HS-27A (cell line): ENCODE measurements around the gene FAM187B.
A peak's percentile ranks its signal among the peaks of the same experiment; 100 is the strongest.
"Not testable (repeated sequence)": the region's sequence is repeated elsewhere in the genome, so short reads cannot be mapped to it uniquely, and the experiment has no call there.

Source experiments
- DNase-seq: peaks from one replicate; pipeline ENCODE4 v3.0.0-alpha.2; 2012; ENCODE audit warnings: low read depth, missing footprints

FAM187B gene

DNA sequence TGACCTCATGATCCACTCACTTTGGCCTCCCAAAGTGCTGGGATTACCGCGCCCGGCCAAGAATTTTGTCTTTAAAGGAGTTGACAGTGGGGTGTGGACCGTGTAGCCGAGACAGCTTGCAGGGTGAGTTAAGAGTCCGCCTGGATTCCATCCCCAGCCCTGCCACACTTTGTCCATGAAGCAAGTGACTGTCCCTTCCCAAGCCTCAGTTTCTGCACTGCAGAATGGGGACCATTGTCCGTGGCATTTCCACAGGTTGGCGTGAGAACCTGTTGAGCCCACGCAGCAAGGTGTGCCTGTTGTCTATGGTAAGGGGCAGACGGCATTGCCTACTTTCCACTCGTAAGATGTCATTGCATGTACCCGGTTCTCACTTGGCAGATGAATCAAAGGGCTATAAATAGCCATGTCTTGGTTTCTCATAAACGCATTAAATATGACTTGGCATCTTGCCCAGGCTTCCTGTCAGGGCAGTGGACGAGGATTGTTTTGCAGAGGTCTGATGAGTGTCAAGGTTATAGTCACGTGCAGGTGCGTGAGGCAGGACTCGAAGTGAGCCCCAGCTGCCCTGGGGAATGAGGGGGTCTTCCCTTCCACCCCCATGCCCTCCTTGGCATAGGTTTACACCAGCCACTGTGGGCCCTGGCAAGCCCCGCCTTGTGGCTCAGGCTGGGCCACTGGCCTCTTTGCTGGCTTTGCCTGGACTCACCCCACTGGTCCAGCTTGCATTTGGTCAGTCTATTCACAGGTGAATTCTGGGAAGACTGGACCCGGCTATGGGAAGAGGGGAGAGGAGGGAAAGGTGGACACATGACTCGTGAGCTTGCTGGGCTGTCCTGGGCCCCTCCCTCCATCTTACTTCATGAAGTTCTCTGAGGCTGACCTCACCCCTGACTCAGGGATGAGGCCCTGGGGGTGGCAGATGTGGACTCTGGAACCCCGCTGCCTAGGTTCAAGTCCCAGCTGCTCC is 14.6 kb downstream of the FAM187B start:
- peak; percentile 97 for DNase-seq

DNA sequence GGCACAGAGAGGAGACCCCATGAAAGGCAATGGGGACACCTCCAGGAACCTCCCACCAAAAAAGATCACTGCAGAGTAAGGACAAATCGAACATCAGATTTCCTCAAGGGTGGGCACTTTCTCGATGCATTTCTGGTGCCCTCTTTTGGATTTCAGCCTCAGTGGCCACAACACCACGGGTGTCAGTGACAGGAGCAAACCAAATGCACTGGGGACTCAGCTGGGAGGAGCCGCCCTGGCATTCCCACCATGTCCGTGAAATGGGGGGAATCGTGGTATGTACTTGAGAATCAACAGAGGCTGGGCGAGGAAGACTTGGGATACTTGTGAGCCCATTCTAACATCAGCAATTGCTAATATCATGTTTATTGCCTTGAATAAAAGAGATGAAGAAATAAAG is 16.3 kb downstream of the FAM187B start:
- DNase-seq = no peak

DNA sequence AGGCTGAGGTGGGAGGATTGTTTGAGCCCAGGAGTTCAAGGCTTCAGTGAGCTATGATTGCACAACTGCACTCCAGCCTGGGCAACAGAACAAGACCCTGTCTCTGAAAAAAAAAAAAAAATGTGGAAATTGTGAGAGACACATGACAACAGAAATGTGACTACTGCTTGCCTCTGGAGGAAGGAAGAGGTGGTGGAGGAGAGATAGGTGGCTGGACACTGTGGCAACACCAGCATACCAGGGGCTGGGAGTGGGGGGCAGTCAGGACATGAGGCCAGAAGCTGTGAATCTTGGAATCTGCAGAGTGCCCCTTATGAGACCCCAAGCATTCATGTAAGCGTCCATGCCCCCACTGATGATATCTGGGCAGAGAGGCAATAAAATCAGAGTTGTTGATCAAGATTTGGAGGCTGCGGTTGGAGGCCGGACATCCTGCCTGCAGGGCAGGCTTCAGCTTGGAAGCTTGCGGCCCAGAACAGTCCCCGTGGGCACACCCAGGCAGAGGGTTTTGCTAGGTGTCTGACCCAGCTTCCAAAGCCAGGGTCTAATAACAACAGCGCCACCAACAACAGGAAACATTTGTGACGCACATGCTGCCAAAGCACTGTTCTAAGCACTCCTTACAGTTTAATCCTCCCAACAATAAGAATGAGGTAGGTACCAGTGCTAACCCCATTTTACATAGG is 16.9 kb downstream of the FAM187B start:
- no peak for DNase-seq

DNA sequence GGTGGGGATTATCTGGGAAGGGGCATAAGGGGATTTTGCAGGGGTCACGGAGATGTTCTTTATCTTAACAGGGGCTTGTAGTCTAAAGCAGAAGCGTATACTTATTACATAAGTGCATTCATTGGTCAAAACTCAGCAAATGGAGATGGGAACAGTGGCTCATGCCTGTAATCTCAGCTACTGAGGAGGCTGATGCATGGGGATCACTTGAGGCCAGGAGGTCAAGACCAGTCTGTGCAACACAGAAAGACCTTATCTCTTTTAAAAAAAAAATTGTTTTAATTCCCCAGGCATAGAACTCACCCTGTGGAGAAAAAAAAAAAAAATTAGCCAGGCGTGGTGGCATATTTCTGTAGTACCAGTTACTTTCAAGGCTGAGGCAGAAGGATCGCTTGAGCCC is 18.9 kb downstream of the FAM187B start:
- no peak for DNase-seq

DNA sequence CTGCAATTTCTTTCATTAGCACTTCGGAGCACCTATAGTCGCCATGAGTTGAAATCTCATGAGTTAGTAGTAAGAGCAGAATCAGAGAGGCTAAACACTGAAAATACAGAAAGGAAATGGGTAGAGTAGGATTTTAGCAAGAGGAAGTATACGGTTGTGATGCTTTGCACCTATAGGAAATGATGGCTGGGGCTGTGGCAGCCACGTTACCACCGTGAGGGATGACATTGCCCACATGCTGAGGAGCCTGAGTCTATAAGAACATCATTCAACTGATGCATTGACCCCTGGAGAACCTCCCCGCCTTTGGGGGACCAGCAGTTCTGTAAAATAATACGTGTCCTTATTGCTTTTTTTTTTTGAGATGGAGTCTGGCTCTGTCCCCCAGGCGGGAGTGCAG is 20.4 kb downstream of the FAM187B start:
- DNase-seq = no peak

DNA sequence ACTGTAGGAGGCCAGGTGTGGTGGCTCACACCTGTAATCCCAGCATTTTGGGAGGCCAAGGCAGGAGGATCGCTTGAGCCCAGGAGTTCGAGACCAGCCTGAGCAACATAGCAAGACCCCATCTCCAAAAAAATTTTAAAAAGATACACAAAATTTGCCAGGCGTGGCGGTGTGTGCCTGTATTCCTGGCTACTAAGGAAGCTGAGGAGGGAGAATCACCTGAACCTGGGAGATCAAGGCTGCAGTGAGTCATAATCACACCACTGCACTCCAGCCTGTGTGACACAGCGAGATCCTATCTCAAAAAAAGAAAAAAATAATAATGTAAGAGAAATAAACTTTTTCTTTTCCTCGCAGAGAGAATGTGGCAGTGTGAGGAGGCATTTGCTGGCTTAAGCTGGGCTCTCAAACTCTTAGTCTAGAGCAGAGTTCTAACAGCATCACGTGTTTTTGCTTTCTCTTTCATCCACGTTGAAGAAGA is 21.1 kb downstream of the FAM187B start:
- DNase-seq = no peak

DNA sequence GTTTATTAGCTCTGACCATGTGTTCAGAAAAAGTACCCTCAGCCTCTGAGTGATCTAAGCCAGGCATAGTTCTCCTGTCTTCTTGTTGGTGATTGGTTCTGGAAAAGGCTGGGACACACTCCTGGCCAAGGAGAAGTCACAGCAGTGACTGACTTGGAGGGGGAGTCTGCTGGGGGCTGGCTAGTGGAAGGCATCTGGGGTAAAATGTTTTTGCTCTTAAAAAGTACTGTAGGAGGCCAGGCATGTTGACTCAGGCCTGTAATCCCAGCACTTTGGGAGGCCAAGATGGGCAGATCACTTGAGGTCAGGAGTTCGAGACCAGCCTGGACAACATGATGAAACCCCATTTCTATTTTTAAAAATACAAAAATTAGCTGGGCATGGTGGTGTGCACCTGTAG is 21.7 kb downstream of the FAM187B start:
- no peak for DNase-seq

DNA sequence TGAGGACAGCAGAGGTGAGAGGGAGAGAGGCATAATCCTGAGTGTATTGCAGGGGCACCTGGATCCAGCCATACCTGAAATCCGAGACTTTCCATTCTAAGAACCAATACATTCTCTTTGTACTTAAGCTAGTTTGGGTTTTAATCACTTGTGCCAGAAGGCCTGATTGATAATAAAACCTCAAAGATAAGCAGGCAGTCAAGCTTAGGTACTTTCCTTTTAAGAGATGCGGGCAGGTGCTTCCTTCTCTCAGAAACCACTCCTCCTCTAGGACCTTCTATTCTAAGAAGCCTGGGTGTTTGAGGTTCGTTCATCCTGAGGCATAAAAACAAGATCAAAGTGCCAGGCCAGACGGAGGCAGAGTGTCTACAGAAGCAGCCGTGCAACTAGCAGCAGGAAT is 22.2 kb downstream of the FAM187B start:
- no peak for DNase-seq

DNA sequence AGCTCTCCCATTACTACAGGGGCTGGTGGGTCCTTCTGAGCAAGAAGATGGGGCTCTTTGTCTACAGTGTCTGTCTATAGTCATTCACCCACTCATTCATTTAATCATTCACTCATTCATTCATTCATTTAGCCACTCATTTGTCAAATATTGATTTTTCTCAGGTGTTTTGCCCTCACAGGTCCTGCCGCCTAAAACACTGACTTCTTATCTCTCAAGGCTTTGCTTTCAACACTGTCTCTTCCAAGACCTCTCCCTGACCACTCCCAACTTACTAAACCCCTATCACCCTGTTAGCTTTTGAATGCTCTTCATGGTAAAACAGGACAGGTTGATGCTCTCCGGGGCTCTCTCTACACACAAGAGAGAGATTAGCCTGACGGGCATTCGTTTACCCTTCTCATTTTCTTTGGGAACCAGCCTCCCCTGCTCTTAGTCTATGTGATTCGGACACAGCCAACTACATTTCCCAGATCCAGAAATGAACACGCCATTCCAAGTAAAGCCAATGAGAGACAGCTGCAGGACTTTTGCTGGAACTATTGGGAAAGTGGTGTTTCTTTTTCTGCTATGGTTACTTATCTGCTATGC is 22.7 kb downstream of the FAM187B start:
- no peak for DNase-seq

DNA sequence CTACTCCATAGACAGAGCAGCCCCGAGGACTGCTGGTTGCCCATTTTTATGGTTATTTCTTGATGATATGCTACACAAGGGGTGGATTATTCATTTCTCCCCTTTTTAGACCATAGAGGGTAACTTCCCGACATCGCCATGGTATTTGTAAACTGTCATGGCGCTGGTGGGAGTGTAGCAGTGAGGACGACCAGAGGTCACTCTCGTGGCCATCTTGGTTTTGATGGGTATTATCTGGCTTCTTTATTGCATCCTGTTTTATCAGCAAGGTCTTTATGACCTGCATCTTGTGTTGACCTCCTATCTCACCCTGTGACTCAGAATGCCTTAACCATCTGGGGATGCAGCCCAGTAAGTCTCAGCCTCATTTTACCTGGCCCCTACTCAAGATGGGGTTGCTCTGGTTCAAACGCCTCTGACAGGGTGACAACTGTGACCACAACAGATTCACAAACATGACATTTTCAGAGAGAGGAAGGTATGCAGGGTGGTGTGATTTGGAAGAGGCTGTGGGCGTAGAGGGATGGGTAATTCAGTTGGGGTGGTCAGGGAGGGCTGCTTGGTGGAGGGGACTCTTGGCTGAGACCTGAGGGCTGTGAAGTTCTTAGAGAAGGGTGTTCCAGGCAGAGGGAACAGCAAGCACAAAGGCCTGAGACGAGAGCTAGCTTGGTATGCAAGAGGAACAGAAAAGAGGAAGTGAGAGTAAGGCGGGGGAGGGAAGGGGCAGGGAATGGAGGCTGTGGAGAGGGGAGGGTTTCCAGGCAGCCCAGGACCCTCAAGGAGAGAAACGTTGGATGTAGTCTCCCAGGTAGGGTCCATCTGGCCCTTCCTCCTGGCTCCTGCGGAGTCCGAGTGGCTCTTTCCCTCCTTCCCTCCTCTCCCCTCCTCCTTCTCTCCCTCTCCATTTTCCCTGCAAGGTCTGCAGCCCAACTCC is 23.5 kb downstream of the FAM187B start:
- no peak for DNase-seq

DNA sequence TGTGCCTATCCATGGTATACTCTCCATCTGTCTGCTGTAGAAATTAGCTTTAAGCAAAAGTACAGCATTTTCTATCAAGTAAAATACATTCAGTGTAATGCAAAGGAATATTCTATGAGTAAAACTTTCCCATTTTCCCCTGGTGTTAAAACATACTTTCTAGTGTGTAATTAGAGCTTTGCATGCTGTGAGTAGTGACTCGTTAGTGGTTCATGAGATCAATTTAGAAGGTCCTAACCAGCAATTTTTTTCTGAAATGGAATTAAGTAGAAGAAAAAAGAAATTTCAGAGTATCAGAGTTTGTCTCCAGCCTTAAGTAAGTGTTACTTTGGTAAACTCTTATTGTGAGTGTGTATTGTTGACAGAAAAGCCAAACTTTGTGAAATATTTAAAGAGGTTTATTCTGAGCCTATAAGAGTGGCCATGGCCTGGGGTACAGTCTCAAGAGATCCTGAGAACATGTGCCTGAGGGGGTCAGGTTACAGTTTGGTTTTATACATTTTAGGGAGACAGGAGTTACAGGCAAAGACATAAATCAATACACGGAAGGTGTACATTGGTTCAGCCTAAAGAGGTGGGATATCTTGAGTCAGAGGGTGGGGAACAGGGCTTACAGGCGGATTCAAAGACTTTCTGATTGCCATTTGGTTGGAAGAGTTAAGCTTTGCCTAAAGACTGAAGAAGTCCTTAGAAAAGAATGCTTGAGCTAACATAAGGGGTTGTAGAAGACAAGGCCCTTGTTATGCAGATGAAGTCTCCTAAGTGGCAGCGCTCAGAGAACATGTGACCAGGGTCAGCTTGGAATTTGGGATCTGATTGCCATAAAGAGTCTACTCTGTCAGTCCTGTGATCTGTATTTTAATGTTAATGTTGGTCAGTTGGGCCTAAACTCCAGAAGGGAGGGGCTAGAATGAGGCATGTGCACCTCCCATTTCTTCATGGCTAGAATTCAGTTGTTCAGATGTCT is 25.5 kb downstream of the FAM187B start:
- DNase-seq = no peak

DNA sequence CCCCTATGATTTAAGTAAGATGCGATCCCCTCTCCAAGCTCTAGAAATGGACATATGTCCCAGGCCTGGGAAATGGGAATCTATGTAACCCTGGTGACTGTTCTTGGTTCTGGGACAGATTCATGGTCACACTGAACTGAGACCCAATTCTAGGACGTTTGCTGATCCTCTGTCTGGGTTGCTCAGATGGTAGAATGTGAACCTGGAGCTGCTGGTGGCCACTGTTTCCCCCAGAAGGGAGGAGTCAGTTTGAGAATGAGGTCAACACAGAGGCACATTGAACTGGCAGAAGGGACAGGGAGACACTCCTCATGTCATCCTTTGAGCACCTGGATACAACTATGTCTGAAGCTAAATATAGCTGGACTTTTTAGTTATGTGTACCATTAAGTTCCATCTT is 29.1 kb downstream of the FAM187B start:
- no peak for DNase-seq

DNA sequence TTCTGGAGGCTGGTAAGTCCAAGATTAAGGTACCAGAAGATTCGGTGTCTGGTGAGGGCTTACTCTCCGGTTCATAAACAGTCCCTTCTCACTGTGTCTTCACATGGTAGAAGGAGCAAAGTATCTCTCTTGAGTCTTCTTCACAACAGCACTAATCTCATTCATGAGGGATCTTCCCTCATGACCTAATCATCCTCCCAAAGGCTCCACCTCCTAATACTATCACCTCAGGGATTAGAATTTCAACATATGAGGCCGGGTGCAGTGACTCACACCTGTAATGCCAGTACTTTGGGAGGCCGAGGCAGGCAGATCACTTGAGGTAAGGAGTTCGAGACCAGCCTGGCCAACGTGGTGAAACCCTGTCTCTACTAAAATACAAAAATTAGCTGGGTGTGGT is 31.7 kb downstream of the FAM187B start:
- DNase-seq = not testable (repeated sequence)

DNA sequence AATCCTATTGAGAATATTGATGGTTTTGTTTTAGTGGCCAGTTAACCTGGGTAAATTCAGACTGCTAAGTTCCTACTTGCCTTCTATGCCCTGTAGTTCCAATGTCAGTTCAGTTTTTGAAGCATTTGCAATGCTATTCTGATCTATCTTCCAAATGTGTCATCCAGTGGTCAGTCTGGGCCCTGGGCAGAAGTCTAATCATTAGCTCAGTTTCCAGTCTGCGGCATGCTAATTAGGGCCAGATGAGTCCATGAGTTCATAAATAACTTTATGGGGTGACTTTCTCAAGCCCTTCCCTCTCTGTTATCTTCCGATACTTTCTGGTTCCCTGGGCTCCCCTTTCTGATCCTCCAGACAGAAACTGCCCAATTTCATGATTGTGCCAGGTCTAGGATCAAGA is 32.7 kb downstream of the FAM187B start:
- DNase-seq = no peak

DNA sequence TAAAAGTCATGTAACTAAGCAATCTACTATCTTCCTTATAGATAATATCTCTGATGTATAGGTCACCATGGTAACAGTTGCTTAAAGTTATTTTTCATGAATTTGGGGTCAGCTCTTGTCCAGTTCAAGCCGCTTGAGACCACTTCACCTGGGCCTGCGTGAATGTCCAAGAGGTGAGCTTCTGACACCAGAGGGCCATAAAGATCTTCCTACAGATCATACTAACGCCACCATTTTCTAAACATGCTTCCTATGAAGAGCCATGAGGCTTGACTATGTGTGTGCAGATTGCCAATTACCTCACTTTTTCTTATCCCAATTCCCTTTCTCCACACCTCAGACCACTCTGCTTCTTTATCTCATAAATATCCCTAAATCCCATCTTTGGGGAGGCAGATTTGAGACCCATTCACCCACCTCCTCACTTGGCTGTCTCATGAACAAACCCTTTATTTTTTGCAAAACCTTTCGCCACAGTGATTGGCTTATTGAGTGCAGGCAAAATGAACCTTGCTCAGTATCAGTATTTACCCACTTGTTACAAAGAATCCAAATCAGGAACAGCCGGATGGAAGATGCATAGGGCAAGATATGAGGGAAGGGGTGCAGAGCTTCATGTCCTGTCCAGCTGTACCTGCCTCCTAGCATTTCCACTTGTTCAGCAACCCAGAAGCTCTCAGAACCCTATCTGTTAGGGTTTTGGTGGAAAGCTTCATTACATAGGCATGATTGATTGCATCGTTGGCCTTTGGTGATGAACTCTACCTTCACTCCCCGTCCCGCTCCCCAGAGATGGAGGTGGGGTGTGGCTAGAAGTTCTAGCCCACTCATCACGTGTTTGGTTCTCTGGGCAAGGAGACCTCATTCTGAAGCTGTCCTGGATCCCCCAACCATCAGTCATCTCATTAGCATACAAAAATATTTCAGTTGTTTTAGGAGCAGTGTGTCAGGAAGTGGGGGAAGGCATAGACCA is 34.2 kb downstream of the FAM187B start:
- no peak for DNase-seq

DNA sequence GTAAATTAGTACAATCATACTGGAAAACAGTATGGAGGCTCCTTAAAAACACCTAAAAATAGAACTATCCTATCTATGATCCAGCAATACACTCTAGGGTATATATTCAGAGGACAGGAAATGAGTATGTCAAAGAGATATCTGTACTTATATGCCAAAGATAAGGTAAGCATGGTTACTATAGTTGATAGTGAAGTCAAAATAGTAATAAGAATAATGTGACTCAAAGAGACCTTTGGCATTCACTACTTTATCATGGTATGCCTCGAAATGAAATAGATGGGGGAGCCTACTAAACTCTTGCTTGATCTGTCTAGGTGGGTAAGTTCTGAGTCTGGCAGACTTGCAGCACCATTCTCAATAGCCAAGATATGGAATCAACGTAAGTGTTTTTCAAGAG is 43.7 kb downstream of the FAM187B start:
- no peak for DNase-seq

DNA sequence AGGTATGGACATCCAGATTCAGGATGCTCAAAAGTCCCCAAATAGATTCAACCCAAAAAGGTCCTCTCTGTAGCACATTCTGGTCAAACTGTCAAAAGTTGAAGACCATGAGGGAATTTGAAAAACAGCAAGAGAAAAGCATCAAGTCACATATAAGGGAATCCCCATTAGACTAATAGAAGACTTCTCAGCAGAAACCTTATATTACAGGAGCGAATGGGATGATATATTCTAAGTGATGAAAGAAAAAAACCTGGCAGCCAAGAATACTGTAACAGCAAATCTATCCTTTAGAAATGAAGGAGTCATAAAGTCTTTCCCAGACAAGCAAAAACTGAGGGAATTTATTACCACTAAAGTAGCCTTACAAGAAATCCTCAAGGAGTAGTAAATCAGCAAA is 44.3 kb downstream of the FAM187B start:
- no peak for DNase-seq

DNA sequence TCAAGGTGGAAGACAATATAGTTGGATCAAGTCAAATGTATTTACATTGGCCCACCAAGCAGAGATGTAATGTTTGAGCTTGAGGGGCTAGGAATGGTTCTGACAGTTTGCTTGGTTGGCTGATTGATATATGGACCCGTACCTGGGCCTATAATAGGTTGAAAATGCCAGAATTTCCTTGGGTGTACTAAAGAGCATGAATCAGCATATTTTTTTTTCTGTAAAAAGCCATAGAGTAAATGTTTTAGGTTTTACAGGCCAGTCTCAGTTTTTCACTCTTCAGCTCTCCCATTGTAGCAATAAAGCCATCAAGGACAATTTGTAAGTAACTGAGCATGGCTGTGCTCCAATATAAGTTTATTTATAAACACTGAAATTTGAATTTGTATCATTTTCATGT is 47.2 kb downstream of the FAM187B start:
- no peak for DNase-seq

DNA sequence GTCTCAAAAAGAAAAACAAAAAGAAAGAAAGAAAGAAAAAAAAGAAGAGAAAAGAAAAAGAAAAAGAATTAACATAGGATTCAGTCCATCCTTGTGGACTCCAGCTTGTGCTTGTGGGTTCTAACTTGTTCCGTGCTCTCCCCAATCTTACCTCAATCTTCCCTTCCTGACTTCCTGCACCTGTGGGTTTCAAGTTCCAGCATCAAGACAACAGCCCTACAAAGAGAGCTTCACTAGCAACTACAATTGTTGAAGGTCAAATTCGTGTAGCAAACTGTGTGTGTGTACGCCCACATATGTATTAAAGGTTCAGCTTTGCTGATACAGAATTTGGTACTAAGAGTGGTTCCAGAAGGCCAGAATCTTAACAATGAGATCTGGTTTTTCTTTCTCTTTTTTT is 48.7 kb downstream of the FAM187B start:
- no peak for DNase-seq
